Measurements from ENCODE around the gene CLEC3A.

- TF ChIP-seq POLR2AphosphoS5 (IDR thresholded peaks at IDR 0.05; ENCODE audit: borderline replicate concordance, low read depth, low read length) (no peak), EZH2 (IDR thresholded peaks at IDR 0.05) (no peak), FOXP2 (optimal IDR thresholded peaks at IDR 0.05; ENCODE audit: control extremely low read depth, extremely low read length, insufficient read depth) (no peak)
Measured at GRCh38 chr16:77986011-77986740, 36.2 kb upstream of the CLEC3A start.

All from SK-N-MC (cell line).